Jurkat, Clone E6-1 (cell line): ENCODE measurements around the gene CPM.

Experiments
- DNase-seq: peaks from one replicate; pipeline ENCODE4 v3.0.0-alpha.2; 2011; ENCODE audit warnings: low read depth, low spot score
- H3K4me3 ChIP-seq: 2 replicates; pipeline ENCODE4 v1.5.1; 2011; ENCODE audit warnings: mild to moderate bottlenecking, low read length, control low read depth, moderate library complexity

Gene CPM

GRCh38 chr12:68959143-68959858 is 26.3 kb upstream of the CPM start:
- DNase-seq, result no peak
- H3K4me3 ChIP-seq, result no peak overlapping the region

GRCh38 chr12:68958322-68958721 is 25.4 kb upstream of the CPM start:
- no peak overlapping the region for H3K4me3 ChIP-seq
- DNase-seq, result peak; percentile 51

- DNase-seq, result no peak
- no peak overlapping the region for H3K4me3 ChIP-seq
These were observed 24.3 kb upstream of the CPM start for GRCh38 chr12:68957273-68957672.

- no peak overlapping the region for H3K4me3 ChIP-seq
- DNase-seq, result no peak
These were observed 23.5 kb upstream of the CPM start for GRCh38 chr12:68956466-68956865.

GRCh38 chr12:68954811-68955210 is 21.8 kb upstream of the CPM start:
- H3K4me3 ChIP-seq, result no peak overlapping the region
- DNase-seq, result no peak

GRCh38 chr12:68953536-68953935 is 20.6 kb upstream of the CPM start:
- DNase-seq, result no peak
- no peak overlapping the region for H3K4me3 ChIP-seq

GRCh38 chr12:68951652-68952051 is 18.7 kb upstream of the CPM start:
- DNase-seq, result no peak
- no peak overlapping the region for H3K4me3 ChIP-seq

- H3K4me3 ChIP-seq, result no peak overlapping the region
- DNase-seq, result no peak
These were observed 17.5 kb upstream of the CPM start for GRCh38 chr12:68950511-68950910.

- no peak for DNase-seq
These were observed 12.3 kb upstream of the CPM start for GRCh38 chr12:68945255-68945654.

GRCh38 chr12:68944296-68945076 is 11.5 kb upstream of the CPM start:
- no peak overlapping the region for H3K4me3 ChIP-seq
- DNase-seq, result no peak

More at GRCh38 chr12:68945255-68945654, 12.3 kb upstream of the CPM start:
- H3K4me3 ChIP-seq, result no peak overlapping the region

- no peak overlapping the region for H3K4me3 ChIP-seq
- DNase-seq, result no peak
These were observed 10.9 kb upstream of the CPM start for GRCh38 chr12:68943848-68944247.

- H3K4me3 ChIP-seq, result no peak overlapping the region
These were observed 7.8 kb upstream of the CPM start for GRCh38 chr12:68940731-68941130.

GRCh38 chr12:68939505-68939904 is 6.5 kb upstream of the CPM start:
- no peak for DNase-seq
- H3K4me3 ChIP-seq, result no peak overlapping the region

More at GRCh38 chr12:68940731-68941130, 7.8 kb upstream of the CPM start:
- DNase-seq, result no peak

GRCh38 chr12:68934392-68934791 is 1.4 kb upstream of the CPM start:
- DNase-seq, result no peak
- no peak overlapping the region for H3K4me3 ChIP-seq

- no peak overlapping the region for H3K4me3 ChIP-seq
- no peak for DNase-seq
These were observed 627 bp downstream of the CPM start for GRCh38 chr12:68932128-68932960.

- H3K4me3 ChIP-seq, result no peak overlapping the region
- no peak for DNase-seq
These were observed 2.8 kb downstream of the CPM start for GRCh38 chr12:68930178-68930577.

- H3K4me3 ChIP-seq, result no peak overlapping the region
- no peak for DNase-seq
These were observed 8.4 kb downstream of the CPM start for GRCh38 chr12:68924546-68924945.

GRCh38 chr12:68919581-68920239 is 13.3 kb downstream of the CPM start:
- no peak for DNase-seq
- no peak overlapping the region for H3K4me3 ChIP-seq

GRCh38 chr12:68918960-68919359 is 14.0 kb downstream of the CPM start:
- no peak overlapping the region for H3K4me3 ChIP-seq
- no peak for DNase-seq
